B cell (primary cell): ENCODE measurements around the gene ITFG1.

Experiments used
- CTCF ChIP-seq: fragments of 200-600 bp; IDR thresholded peaks from one replicate; pipeline ENCODE4 v1.8.0; 2022; ENCODE audit warnings: antibody characterized with exemption, mild to moderate bottlenecking
- EZH2 ChIP-seq: IDR thresholded peaks from 2 replicates; pipeline ENCODE4 v1.6.1; 2012; ENCODE audit warnings: borderline replicate concordance, low read depth, mild to moderate bottlenecking, moderate library complexity, low read length; ENCODE audit not compliant: insufficient read depth, poor library complexity, severe bottlenecking

- no peak for TF ChIP-seq EZH2
- TF ChIP-seq CTCF, result no peak
Measured at GRCh38 chr16:47262938-47263337, 197.9 kb downstream of the ITFG1 start.
